GM12891 (cell line): Measurements from ENCODE around the gene DYNC1I1.

Source experiments
- POLR2A ChIP-seq: IDR thresholded peaks from 2 replicates; pipeline ENCODE4 v1.6.1; 2011; ENCODE audit warnings: low read depth, low read length, control low read depth
- POLR2AphosphoS5 ChIP-seq: IDR thresholded peaks from 2 replicates; pipeline ENCODE4 v1.6.1; 2011; ENCODE audit warnings: low read depth, low read length, control low read depth
- TAF1 ChIP-seq: IDR thresholded peaks from 2 replicates; pipeline ENCODE4 v1.6.1; 2011; ENCODE audit warnings: low read depth, low read length, control low read depth

- no peak for TF ChIP-seq POLR2A
- TF ChIP-seq POLR2AphosphoS5: no peak
- no peak for TF ChIP-seq TAF1
Measured at GRCh38 chr7:96059075-96059474, 286.7 kb downstream of the DYNC1I1 start.
